Parathyroid adenoma (tissue), 2 donors: Measurements from ENCODE around the gene CSNK1A1.
"Not testable (repeated sequence)": the region's sequence is repeated elsewhere in the genome, so short reads cannot be mapped to it uniquely, and the experiment has no call there.

Experiments used
- H2AFZ ChIP-seq: fragments of 300-600 bp; sonication (generic); one replicate; pipeline ENCODE4 v1.7.0; 2017; ENCODE audit warnings: antibody characterized with exemption, mild to moderate bottlenecking
- H3K27ac ChIP-seq: fragments of 300-600 bp; sonication (generic); one replicate; pipeline ENCODE4 v1.7.0; 2017
- H3K27me3 ChIP-seq: fragments of 300-600 bp; sonication (generic); one replicate; pipeline ENCODE4 v1.7.0; 2017; ENCODE audit warnings: low read length; ENCODE audit not compliant: control insufficient read depth, insufficient read depth
- H3K36me3 ChIP-seq: fragments of 300-600 bp; sonication (generic); one replicate; pipeline ENCODE4 v1.7.0; 2017; ENCODE audit warnings: low read length; ENCODE audit not compliant: control insufficient read depth, insufficient read depth
- H3K4me1 ChIP-seq: fragments of 300-600 bp; sonication (generic); one replicate; pipeline ENCODE4 v1.7.0; 2017; ENCODE audit warnings: control low read depth
- H3K4me2 ChIP-seq: fragments of 300-600 bp; sonication (generic); one replicate; pipeline ENCODE4 v1.7.0; 2017; ENCODE audit warnings: low read length
- H3K4me3 ChIP-seq: fragments of 300-600 bp; sonication (generic); one replicate; pipeline ENCODE4 v1.7.0; 2017; ENCODE audit warnings: low read depth, low read length
- H3K79me2 ChIP-seq: fragments of 300-600 bp; sonication (generic); one replicate; pipeline ENCODE4 v1.7.0; 2017; ENCODE audit warnings: control low read depth
- H3K9ac ChIP-seq: fragments of 300-600 bp; sonication (generic); one replicate; pipeline ENCODE4 v1.7.0; 2017; ENCODE audit warnings: mild to moderate bottlenecking
- H3K9me3 ChIP-seq: fragments of 300-600 bp; sonication (generic); one replicate; pipeline ENCODE4 v1.7.0; 2017; ENCODE audit warnings: low read length; ENCODE audit not compliant: control insufficient read depth
- TF ChIP-seq, protein P1 (sequence below): fragments of 300-600 bp; sonication (generic); IDR thresholded peaks from one replicate; pipeline ENCODE4 v1.7.0; 2017; ENCODE audit warnings: antibody characterized with exemption, mild to moderate bottlenecking
- donor health status: primary hyperparathyroidism.

Gene CSNK1A1

DNA sequence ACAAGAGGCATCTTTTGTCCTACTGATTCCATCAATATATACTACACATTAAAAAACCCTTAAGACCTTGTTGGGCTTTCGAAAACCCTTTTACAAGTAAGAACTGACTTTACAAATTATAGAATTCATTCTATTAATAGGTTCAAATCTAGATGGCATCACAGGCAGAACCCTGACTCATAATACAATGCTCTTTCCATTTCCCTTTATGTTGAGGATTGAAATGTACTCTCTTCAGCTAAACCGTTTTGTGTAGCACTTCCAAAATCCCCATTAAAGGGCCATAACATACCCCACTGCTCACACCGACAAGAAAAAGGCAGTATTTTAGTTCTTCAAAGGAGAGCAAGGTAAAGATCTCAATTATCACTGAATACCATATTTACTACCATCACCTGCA, 11.2 kb downstream of the CSNK1A1 start:
- H2AFZ ChIP-seq, result no peak overlapping the region
- H3K27ac ChIP-seq, result no peak overlapping the region
- no peak overlapping the region for H3K4me3 ChIP-seq
- peaks cover 17% of the 10 kb centered on the region for H3K4me1 ChIP-seq
- no peaks in the 10 kb centered on the region for H3K27me3 ChIP-seq
- no peak overlapping the region for H3K9ac ChIP-seq
- no peak overlapping the region for H3K4me2 ChIP-seq
- H3K36me3 ChIP-seq, result no peaks in the 10 kb centered on the region
- no peaks in the 10 kb centered on the region for H3K9me3 ChIP-seq
- TF ChIP-seq, protein P1, sequence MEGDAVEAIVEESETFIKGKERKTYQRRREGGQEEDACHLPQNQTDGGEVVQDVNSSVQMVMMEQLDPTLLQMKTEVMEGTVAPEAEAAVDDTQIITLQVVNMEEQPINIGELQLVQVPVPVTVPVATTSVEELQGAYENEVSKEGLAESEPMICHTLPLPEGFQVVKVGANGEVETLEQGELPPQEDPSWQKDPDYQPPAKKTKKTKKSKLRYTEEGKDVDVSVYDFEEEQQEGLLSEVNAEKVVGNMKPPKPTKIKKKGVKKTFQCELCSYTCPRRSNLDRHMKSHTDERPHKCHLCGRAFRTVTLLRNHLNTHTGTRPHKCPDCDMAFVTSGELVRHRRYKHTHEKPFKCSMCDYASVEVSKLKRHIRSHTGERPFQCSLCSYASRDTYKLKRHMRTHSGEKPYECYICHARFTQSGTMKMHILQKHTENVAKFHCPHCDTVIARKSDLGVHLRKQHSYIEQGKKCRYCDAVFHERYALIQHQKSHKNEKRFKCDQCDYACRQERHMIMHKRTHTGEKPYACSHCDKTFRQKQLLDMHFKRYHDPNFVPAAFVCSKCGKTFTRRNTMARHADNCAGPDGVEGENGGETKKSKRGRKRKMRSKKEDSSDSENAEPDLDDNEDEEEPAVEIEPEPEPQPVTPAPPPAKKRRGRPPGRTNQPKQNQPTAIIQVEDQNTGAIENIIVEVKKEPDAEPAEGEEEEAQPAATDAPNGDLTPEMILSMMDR, result no peak
- H3K79me2 ChIP-seq, result peaks cover 71% of the 10 kb centered on the region

DNA sequence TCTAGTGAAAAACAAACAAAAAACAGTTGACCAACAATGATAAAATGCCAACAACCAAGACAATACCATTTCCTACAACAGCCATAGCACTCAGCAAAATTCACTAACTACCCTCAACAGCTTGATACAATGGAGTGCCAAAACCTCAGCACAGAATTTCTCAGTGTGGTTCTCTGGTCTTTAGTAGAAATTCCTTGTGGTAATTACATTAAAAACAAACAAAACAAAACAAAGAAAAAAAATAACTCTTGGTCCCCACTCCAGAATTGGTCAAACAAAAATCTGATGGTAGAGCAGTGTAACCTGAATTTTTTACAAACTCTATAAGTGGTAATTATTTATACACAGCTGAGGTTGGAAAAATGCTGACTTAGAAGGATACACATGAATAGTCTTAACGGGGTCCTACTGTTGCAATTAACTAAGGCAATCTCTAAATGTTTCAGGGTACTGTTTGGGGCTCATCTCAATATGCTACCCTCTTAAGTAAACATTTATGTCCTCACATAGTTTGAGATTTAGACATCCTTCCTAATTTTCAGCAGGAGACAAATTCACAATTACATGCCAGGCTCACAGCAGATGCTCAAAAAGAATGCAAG, 13.8 kb downstream of the CSNK1A1 start:
- H3K9me3 ChIP-seq, result no peaks in the 10 kb centered on the region
- TF ChIP-seq, protein P1, result no peak
- no peaks in the 10 kb centered on the region for H3K27me3 ChIP-seq
- H3K4me3 ChIP-seq, result no peak overlapping the region
- H3K4me2 ChIP-seq, result no peak overlapping the region
- H3K9ac ChIP-seq, result no peak overlapping the region
- no peak overlapping the region for H2AFZ ChIP-seq
- H3K4me1 ChIP-seq, result peaks cover 5% of the 10 kb centered on the region
- H3K27ac ChIP-seq, result no peak overlapping the region
- H3K79me2 ChIP-seq, result peaks cover 76% of the 10 kb centered on the region
- H3K36me3 ChIP-seq, result no peaks in the 10 kb centered on the region

DNA sequence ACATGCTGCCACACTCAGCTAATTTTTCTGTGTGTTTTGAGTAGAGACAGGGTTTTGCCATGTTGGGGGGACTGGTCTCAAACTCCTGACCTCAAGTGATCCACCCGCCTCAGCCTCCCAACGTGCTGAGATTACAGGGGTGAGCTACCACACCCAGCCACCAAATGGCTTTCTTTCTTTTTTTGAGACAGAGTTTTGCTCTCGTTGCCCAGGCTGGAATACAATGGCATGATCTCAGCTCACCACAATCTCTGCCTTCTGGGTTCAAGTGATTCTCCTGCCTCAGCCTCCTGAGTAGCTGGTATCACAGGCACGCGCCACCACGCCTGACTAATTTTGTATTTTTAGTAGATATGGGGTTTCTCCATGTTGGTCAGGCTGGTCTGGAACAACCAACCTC, 15.5 kb downstream of the CSNK1A1 start:
- not testable (repeated sequence) for H3K4me2 ChIP-seq, H3K4me3 ChIP-seq, H2AFZ ChIP-seq, H3K27ac ChIP-seq, H3K4me1 ChIP-seq, H3K9me3 ChIP-seq, H3K27me3 ChIP-seq, H3K36me3 ChIP-seq, H3K9ac ChIP-seq
- peaks cover 80% of the 10 kb centered on the region for H3K79me2 ChIP-seq

DNA sequence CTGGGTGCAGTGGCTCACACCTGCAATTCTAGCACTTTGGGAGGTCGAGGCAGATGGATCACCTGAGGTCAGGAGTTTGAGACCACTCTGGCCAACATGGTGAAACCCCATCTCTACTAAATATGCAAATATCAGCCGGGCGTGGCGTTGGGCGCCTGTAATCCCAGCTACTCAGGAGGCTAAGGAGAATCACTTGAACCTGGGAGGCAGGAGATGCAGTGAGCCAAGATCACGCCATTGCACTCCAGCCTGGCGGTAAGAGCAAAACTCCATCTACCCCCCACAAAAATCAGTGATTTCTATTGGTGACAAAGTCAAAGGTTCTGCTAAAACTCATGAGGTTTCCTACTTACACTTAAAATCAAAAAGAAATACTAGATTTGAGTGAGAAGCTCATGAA, 18.8 kb downstream of the CSNK1A1 start:
- Histone ChIP-seq H3K4me1 (peaks cover 18% of the 10 kb centered on the region), H3K36me3 (no peaks in the 10 kb centered on the region), H3K79me2 (peaks cover 83% of the 10 kb centered on the region), H3K9ac (no peak overlapping the region), H3K9me3 (no peaks in the 10 kb centered on the region), H3K4me3 (no peak overlapping the region), H3K27ac (no peak overlapping the region), H3K27me3 (no peaks in the 10 kb centered on the region), H3K4me2 (no peak overlapping the region), H2AFZ (no peak overlapping the region)
- TF ChIP-seq, protein P1, result no peak

DNA sequence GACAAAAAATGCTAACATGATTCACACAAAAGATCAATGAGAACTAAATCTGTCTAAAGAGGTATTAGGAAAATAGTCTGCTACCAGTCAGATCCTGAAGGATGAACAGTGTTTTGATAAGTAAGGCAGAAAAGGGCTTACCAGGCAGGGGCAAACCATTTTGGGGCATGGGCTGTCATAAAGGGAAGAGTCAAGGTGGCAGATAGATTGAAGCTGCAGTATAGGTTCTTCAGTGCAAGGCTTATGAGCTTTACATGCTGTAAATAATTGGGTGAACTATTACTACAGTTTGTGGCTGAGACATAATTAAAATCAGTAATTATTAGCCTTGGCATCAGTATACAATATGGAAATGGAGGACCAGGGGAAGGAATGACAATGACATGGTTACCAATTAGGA, 21.8 kb downstream of the CSNK1A1 start:
- Histone ChIP-seq H3K27me3 (no peaks in the 10 kb centered on the region), H2AFZ (no peak overlapping the region), H3K36me3 (no peaks in the 10 kb centered on the region), H3K4me3 (no peak overlapping the region), H3K27ac (no peak overlapping the region), H3K9me3 (no peaks in the 10 kb centered on the region), H3K79me2 (peaks cover 74% of the 10 kb centered on the region), H3K4me2 (no peak overlapping the region), H3K9ac (no peak overlapping the region), H3K4me1 (peaks cover 29% of the 10 kb centered on the region)
- TF ChIP-seq, protein P1, result no peak
